Left cardiac atrium (tissue), 4 donors: ENCODE measurements around the gene PGS1. TPM values are rescaled to one million over a fixed set of nuclear protein-coding genes. Genes with fewer than 3 reads are reported as not detected.
A peak's percentile ranks its signal among the peaks of the same experiment; 100 is the strongest.

ENCODE experiments used
- ATAC-seq, 2 donors: fragments of 200-7000 bp; cut with Tn5 transposase; one replicate each; pipeline ENCODE4 v1.9.1; 2020; ENCODE audit warnings: mild to moderate bottlenecking in 2 of 2, moderate library complexity in 2 of 2
- DNase-seq: peaks from one replicate; pipeline ENCODE4 v3.0.0-alpha.2; 2020
- intact Hi-C, 2 donors: fragments of 100-400 bp; cut with DNase I; formaldehyde crosslinking; loops; one replicate each; pipeline versions ENCODE4 v1.14.1 to v1.15.1; 2022 to 2023
- total RNA-seq, 2 donors: library from RNA; stranded (reverse); fragmentation: NEBNext Ultra II Directional; extraction: Animal tissue kit (Norgen Biotek cat#: 25700); gene quantifications; one replicate each; pipeline ENCODE4 v1.2.1, GENCODE V29; 2021
- donor health status: DM: no; HTN: yes; CAD: no.
- donor health status: DM: no; HTN: yes; CAD: no; lungs with severe emphysema.
- donor health status: DM: yes; HTN: yes; CAD: no.
- donor health status: Dilated cardiomyopathy.

Gene PGS1
- total RNA-seq, 2 donors from 2014 or later = 17.7 to 24.3 TPM

- ATAC-seq (peak; percentile 66 to 75), DNase-seq (peak; percentile 94)
- intact Hi-C loops = loop anchor here (1.0 to 5.0 kb wide), 4 partner anchors 37 to 68 kb away; no protein-coding TSS in a partner anchor
Measured at GRCh38 chr17:78360371-78361224, 17.9 kb upstream of the PGS1 start.

DNA sequence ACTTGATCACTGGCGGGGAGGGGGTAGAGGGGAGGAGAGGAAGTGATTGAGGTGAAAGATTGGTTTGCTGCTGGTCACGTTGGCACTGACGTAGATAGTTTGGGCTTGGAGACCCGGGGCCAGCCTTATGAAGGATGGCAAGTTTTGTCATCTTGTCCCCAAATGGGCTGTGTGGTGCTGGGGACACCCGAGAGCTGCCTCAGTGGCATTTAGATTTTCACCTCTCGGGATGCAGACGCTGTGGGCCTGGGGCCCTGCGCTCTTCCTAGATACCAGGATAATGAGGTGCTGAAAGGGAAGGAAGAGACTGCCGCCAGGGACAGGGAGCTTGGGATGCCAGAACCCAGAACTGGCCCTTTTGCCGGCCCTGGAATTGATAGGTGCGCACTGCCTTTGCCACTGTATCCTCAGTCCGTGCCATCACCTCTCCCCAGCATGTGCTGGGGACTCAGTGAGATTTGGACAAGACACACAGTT is 17.2 kb upstream of the PGS1 start:
- ATAC-seq (no peak), DNase-seq (no peak)
- intact Hi-C loops = loop anchor here (5.0 kb wide), 3 partner anchors 36 to 69 kb away; no protein-coding TSS in a partner anchor

DNA sequence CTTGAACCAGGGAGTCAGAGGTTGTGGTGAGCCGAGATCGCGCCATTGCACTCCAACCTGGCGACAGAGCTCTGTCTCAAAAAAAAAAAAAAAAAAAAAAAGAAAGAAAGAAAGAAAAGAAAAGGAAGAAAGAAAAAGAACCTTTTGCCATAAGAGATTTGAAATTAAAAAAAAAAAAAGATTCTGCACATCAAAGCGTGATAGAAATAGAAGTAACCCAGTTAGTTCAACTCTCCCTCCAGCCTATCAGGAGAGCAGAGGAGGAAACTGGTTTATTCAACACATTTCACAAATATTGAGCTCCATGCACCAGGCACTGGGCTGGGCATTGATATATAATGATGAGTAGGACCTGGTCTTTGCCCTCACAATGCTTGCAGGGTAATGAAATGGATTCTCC is 16.2 kb upstream of the PGS1 start:
- DNase-seq (no peak), ATAC-seq (no peak)
- intact Hi-C loops = loop anchor here (5.0 kb wide), 3 partner anchors 35 to 70 kb away; no protein-coding TSS in a partner anchor

GRCh38 chr17:78362671-78363070 is 15.8 kb upstream of the PGS1 start:
- intact Hi-C loops = loop anchor here (5.0 kb wide), 3 partner anchors 35 to 70 kb away; no protein-coding TSS in a partner anchor
- DNase-seq (no peak), ATAC-seq (no peak)

DNA sequence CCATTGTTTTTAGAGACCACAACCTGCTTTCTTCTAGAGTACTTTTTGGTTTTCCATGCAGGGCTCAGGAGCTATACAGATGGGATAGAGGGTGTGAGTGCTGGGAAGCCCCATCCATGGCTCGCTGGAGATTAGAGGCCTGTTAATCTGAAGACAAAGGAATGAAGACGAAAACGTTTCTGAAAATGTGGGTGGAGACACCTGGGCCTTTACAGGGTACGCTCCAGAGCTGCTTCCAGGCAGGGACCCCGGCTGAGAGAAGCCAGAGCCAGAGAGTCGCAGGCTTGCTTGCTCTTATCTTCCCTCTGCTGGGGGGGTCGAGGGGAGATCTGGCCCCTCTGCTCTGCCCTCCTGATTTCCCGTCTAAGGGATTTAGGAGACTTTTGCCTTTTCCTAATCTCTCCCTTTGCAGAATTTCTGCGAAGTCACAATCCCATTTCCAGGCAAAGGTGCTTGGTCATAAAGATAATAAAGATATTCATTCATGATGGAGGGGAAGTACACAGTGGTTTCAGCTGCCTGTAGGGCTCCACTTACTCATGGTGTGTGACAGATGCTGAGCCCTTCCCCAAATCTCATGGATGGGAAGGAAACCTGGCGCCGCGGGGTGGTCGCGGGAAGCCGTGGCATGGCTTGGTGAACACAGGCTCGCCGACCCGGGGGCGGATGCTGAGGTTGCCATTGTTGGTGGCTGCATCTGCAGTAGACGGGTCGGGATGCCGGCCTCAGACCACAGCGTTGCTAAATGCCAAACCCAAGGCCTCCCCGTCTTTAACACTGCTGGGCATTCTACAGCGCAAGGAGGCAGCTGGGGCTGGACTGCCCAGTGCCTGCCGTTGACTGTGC is 13.8 kb upstream of the PGS1 start:
- intact Hi-C loops = loop anchor here (5.0 kb wide), 3 partner anchors 33 to 72 kb away; no protein-coding TSS in a partner anchor
- DNase-seq (no peak), ATAC-seq (no peak)

- ATAC-seq (peak; percentile 16 to 32), DNase-seq (no peak)
- intact Hi-C loops = no loop called here
Measured at GRCh38 chr17:78365561-78366108, 12.8 kb upstream of the PGS1 start.

GRCh38 chr17:78366109-78366848 is 12.2 kb upstream of the PGS1 start:
- DNase-seq = no peak
- peak; percentile 35 to 55 for ATAC-seq
- intact Hi-C loops = no loop called here

GRCh38 chr17:78367193-78367592 is 11.3 kb upstream of the PGS1 start:
- DNase-seq (no peak), ATAC-seq (no peak)
- intact Hi-C loops = no loop called here

DNA sequence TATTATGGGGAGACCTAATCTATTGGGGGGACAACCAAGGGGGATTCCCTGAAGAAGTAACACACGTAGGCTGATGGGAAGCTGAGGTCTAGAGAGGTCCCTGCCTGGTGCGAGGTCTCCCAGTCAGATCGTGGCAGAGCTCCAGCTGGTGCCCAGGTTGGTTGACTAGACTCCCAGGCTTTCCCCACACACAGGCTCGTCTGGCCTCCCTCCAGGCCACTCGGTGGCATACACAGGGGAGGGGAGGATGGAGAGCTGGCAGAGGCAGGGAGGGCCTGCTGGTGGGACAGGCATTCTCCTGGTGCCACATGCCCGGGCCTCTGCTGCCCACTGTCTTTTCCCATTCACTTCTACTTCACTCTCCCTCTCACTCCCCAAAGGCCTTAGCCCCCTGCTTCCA is 10.1 kb upstream of the PGS1 start:
- ATAC-seq (no peak), DNase-seq (no peak)
- intact Hi-C loops = no loop called here

GRCh38 chr17:78368854-78369495 is 9.5 kb upstream of the PGS1 start:
- ATAC-seq = no peak
- intact Hi-C loops = no loop called here
- DNase-seq = no peak

- DNase-seq (no peak), ATAC-seq (no peak)
- intact Hi-C loops = no loop called here
Measured at GRCh38 chr17:78369791-78370381, 8.6 kb upstream of the PGS1 start.

DNA sequence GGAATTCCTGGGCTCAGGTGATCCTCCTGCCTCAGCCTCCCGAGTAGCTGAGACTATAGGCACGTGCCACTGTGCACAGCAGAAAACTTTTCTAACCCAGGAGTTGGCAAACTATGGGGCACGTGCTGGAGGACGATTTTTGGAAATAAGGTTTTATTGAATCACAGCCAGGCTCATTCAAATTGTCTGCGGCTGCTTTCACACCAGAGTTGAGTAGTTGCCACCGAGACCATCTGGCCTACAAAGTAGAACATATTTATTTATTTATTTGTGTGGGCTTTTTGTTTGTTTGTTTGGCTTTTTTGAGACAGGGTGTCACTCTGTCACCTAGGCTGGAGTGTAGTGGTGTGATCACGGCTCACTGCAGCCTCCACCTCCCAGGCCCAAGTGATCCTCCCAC is 7.4 kb upstream of the PGS1 start:
- intact Hi-C loops = no loop called here
- DNase-seq = no peak
- ATAC-seq = no peak

DNA sequence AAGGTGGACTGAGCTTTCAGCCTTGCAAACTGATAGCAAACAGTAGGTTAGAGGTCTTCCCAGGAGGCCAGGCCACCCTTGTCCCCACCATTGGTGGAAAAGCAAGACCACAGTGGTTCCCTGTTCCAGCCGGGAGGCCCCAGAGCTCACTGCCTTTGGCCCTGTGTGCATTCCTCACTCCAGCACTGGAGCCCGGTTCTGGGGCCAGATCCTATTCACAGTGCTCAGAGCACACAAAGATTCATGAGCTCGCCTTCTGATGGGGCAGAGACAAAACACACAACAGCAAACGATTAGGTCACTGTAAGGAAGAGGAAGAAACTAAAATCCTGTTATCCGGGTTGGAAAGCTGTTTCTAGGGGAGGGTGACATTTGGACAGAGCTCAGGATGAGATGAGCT is 5.6 kb upstream of the PGS1 start:
- DNase-seq (no peak), ATAC-seq (no peak)
- intact Hi-C loops = no loop called here

- no peak for ATAC-seq
- DNase-seq = no peak
Measured at GRCh38 chr17:78374189-78374588, 4.3 kb upstream of the PGS1 start.

GRCh38 chr17:78374631-78375274 is 3.7 kb upstream of the PGS1 start:
- DNase-seq (no peak), ATAC-seq (peak in 1 of 2 donors; percentile 7)
- intact Hi-C loops = no loop called here

More at GRCh38 chr17:78374189-78374588, 4.3 kb upstream of the PGS1 start:
- intact Hi-C loops = no loop called here

GRCh38 chr17:78375401-78376151 is 2.9 kb upstream of the PGS1 start:
- DNase-seq = peak; percentile 72
- peak; percentile 5 to 70 for ATAC-seq
- intact Hi-C loops = no loop called here

DNA sequence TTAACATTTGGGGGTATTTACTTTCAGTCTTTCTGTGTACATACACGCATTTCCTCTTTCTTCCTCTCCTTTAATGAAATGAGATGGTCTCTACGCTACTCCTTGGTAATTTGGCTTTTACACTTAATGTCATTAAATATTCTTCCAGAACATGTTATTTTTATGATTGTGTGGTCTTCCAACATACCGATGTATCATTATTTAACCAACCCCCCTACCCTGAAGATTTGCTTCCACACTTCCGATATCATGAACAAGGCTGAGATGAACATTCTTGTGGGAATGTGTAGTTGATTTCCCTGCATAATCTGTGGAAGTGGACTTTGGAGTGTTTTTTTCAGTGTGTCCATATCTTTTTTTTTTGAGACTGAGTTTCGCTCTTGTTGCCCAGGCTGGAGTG is 2.3 kb upstream of the PGS1 start:
- DNase-seq (no peak), ATAC-seq (no peak)
- intact Hi-C loops = no loop called here
